Stimulated activated memory B cell treated with anti-CD40 and anti-IgM and Interleukin-4, amounts not matched to agents 10 μg/mL and 1 μg/mL and 100 μg/mL, for 72 hours (primary cell): ENCODE measurements around the gene UBB.

Experiments used
- ATAC-seq: fragments of 150-1000 bp; cut with Tn5 transposase; 2 replicates; pipeline ENCODE4 v1.10.0; 2021
- H3K27ac Mint-ChIP-seq: one replicate; pipeline ENCODE4 v1.8.0; 2022; ENCODE audit warnings: mild to moderate bottlenecking, mixed read lengths
- H3K27me3 Mint-ChIP-seq: one replicate; pipeline ENCODE4 v1.8.0; 2022; ENCODE audit warnings: mixed read lengths
- H3K36me3 Mint-ChIP-seq: one replicate; pipeline ENCODE4 v1.8.0; 2022; ENCODE audit warnings: mixed read lengths
- H3K4me1 Mint-ChIP-seq: one replicate; pipeline ENCODE4 v1.8.0; 2022; ENCODE audit warnings: mixed read lengths
- H3K4me3 Mint-ChIP-seq: one replicate; pipeline ENCODE4 v1.8.0; 2022; ENCODE audit warnings: mild to moderate bottlenecking, moderate library complexity, mixed read lengths
- H3K9me3 Mint-ChIP-seq: one replicate; pipeline ENCODE4 v1.8.0; 2022; ENCODE audit warnings: mixed read lengths

Gene UBB

DNA sequence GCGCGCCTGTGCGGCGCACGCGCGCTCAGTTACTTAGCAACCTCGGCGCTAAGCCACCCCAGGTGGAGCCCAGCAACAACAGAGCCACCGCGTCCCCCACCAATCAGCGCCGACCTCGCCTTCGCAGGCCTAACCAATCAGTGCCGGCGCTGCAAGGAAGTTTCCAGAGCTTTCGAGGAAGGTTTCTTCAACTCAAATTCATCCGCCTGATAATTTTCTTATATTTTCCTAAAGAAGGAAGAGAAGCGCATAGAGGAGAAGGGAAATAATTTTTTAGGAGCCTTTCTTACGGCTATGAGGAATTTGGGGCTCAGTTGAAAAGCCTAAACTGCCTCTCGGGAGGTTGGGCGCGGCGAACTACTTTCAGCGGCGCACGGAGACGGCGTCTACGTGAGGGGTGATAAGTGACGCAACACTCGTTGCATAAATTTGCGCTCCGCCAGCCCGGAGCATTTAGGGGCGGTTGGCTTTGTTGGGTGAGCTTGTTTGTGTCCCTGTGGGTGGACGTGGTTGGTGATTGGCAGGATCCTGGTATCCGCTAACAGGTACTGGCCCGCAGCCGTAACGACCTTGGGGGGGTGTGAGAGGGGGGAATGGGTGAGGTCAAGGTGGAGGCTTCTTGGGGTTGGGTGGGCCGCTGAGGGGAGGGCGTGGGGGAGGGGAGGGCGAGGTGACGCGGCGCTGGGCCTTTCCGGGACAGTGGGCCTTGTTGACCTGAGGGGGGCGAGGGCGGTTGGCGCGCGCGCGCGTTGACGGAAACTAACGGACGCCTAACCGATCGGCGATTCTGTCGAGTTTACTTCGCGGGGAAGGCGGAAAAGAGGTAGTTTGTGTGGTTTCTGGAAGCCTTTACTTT is at the start of gene UBB:
UBB (plus strand) TSS at position 452 of the 856 bp plus-strand sequence. CDS start 817 bp downstream, outside the sequence.
- Mint-ChIP-seq H3K27me3 (no peaks in the 10 kb centered on the region), H3K4me1 (peaks cover 40% of the 10 kb centered on the region), H3K9me3 (no peaks in the 10 kb centered on the region), H3K4me3 (peak within 1 kb of the TSS; percentile 99), H3K36me3 (peaks cover 29% of the 10 kb centered on the region), H3K27ac (peak within 1 kb of the TSS; percentile 99)
- peak; percentile 99 for ATAC-seq

GRCh38 chr17:16338391-16338790 is 42.5 kb upstream of the UBB start:
- Mint-ChIP-seq H3K9me3 (no peaks in the 10 kb centered on the region), H3K27ac (no peak overlapping the region), H3K4me1 (no peaks in the 10 kb centered on the region), H3K4me3 (no peak overlapping the region), H3K36me3 (peaks cover 26% of the 10 kb centered on the region), H3K27me3 (no peaks in the 10 kb centered on the region)
- ATAC-seq = no peak

DNA sequence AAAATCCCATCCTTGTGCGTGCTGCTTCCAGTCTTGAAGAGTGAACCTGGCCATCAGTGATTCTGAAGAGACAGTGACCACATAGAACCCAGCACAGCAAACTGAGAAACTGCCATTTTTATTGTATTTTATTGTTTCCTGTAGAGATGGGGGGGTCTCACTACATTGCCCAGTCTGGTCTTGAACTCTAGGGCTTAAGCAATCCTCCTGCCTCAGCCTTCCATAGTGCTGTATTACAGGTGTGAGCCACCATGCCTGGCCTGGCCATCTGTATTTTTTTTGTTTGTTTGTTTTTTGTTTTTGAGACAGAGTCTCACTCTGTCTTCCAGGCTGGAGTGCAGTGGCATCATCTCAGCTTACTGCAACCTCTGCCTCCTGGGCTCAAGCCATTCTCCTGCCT is 41.5 kb upstream of the UBB start:
- Mint-ChIP-seq H3K9me3 (no peaks in the 10 kb centered on the region), H3K4me3 (no peak overlapping the region), H3K27ac (no peak overlapping the region), H3K4me1 (no peaks in the 10 kb centered on the region), H3K27me3 (no peaks in the 10 kb centered on the region), H3K36me3 (peaks cover 33% of the 10 kb centered on the region)
- ATAC-seq = no peak

DNA sequence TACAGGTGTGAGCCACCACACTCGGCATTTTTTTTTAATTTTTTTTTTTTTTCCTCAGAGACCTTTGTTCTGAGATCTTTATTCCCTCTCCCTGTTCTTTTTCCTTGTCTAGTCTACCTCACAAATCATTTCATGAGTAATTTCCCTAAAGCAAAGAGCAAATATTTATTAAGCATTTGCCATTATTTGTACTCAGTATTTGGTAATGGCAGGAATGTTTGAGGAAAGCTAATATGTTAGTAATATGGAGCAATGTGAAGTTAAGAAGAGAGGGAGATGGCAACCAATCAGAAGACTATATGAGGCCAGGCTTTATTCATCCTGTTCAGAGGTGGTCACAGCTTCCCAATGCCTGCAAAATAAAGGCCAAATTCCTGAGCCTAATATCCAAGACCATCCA is 40.9 kb upstream of the UBB start:
- Mint-ChIP-seq H3K27ac (no peak overlapping the region), H3K4me3 (no peak overlapping the region)

DNA sequence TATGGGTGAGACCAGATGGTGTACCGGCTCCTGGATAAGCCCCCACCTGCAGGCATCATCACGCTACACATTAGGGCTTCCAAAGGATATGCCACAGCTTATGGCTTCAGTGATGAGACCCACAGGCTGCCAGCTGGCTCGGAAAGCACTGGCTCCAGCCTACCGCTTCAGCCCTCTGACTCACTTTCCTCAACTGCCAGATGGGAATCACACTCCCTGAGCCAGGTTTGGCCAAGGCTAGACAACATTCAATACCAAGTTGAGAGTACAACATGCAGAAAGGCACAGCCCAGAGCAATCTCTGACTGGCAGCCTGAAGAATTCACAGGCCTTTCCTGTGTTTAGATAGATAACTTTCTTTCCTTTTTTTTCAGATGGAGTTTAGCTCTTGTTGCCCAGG is 37.9 kb upstream of the UBB start:
- H3K4me1 Mint-ChIP-seq = no peaks in the 10 kb centered on the region
- no peak for ATAC-seq
- no peak overlapping the region for H3K4me3 Mint-ChIP-seq
- H3K27me3 Mint-ChIP-seq = no peaks in the 10 kb centered on the region
- H3K9me3 Mint-ChIP-seq = no peaks in the 10 kb centered on the region
- H3K36me3 Mint-ChIP-seq = peaks cover 46% of the 10 kb centered on the region
- no peak overlapping the region for H3K27ac Mint-ChIP-seq

More for the DNA sequence above, 40.9 kb upstream of the UBB start:
- no peaks in the 10 kb centered on the region for H3K4me1 Mint-ChIP-seq
- no peaks in the 10 kb centered on the region for H3K27me3 Mint-ChIP-seq
- peaks cover 35% of the 10 kb centered on the region for H3K36me3 Mint-ChIP-seq
- H3K9me3 Mint-ChIP-seq = no peaks in the 10 kb centered on the region
- ATAC-seq = no peak

- no peak for ATAC-seq
- H3K4me1 Mint-ChIP-seq = no peaks in the 10 kb centered on the region
- H3K27ac Mint-ChIP-seq = peak overlapping the region; percentile 39
- peaks cover 46% of the 10 kb centered on the region for H3K36me3 Mint-ChIP-seq
- no peaks in the 10 kb centered on the region for H3K9me3 Mint-ChIP-seq
- no peaks in the 10 kb centered on the region for H3K27me3 Mint-ChIP-seq
- no peak overlapping the region for H3K4me3 Mint-ChIP-seq
Observed at GRCh38 chr17:16343569-16343968, 37.3 kb upstream of the UBB start.

DNA sequence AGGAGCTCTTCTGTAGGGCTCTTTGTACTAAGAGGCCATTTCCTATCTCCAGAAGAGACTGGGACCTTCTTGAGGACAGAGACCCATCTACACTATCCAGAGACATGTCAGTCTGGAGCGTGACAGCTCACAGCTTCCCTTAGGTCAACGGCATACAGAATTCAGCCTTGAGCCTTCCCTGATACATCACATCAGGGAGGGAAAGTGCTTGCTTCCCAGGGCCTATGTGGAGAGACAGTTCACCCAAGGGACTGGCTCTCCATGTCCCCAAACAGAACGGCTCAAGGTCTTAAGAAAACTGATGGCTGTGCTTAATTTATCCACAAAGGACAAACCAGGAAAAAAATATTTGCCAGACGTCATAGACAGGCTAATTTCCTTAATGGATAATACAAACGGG is 35.3 kb upstream of the UBB start:
- H3K4me1 Mint-ChIP-seq = peaks cover 5% of the 10 kb centered on the region
- H3K27me3 Mint-ChIP-seq = no peaks in the 10 kb centered on the region
- ATAC-seq = no peak
- H3K27ac Mint-ChIP-seq = no peak overlapping the region
- H3K4me3 Mint-ChIP-seq = no peak overlapping the region
- peaks cover 43% of the 10 kb centered on the region for H3K36me3 Mint-ChIP-seq
- no peaks in the 10 kb centered on the region for H3K9me3 Mint-ChIP-seq

GRCh38 chr17:16346721-16347271 is 34.1 kb upstream of the UBB start:
- Mint-ChIP-seq H3K9me3 (no peaks in the 10 kb centered on the region), H3K27ac (no peak overlapping the region)

DNA sequence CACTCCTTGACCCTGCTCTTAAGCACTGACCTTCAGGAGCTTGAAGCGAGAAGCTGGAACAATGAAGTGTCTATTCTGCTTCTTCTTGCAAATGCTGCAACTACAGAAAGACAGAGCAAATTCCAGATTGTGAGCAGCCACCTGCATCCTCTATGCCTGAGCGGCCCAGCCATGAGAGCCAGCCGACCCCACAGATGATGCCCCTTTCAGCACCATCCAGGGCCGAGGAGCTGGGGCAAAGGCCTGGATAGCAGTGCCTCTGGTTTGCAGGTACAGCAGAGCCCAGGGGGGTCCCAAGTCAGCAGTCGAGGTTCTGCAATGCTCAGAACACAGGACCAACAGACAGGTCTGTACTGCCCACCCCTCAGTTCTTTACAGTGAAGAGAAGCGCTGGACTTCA is 32.3 kb upstream of the UBB start:
- no peaks in the 10 kb centered on the region for H3K27me3 Mint-ChIP-seq
- H3K4me3 Mint-ChIP-seq = no peak overlapping the region
- ATAC-seq = no peak
- H3K27ac Mint-ChIP-seq = no peak overlapping the region
- peaks cover 15% of the 10 kb centered on the region for H3K4me1 Mint-ChIP-seq
- H3K9me3 Mint-ChIP-seq = no peaks in the 10 kb centered on the region
- peaks cover 24% of the 10 kb centered on the region for H3K36me3 Mint-ChIP-seq

More at GRCh38 chr17:16346721-16347271, 34.1 kb upstream of the UBB start:
- no peaks in the 10 kb centered on the region for H3K27me3 Mint-ChIP-seq
- peaks cover 7% of the 10 kb centered on the region for H3K4me1 Mint-ChIP-seq
- ATAC-seq = no peak
- peaks cover 39% of the 10 kb centered on the region for H3K36me3 Mint-ChIP-seq
- no peak overlapping the region for H3K4me3 Mint-ChIP-seq

DNA sequence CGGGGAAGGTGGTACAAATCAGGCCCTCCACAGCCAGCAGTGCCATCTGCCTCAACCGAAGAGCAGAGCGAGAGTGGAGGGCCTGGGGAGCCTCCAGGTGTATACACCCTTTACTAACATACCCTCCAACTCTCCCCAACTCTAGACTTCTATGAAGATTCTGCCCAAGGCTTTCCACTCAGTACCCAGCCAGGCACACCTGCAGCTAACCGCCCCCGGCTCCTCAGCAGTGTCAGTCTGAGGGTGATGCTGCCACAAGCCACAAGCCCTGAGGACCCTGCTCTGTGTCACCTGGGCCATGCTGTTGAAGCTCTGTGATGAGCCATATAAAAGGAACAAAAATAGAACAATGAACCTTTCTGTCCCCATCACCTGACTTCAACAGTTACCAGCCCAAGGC is 31.5 kb upstream of the UBB start:
- H3K4me1 Mint-ChIP-seq = peaks cover 15% of the 10 kb centered on the region
- no peak for ATAC-seq
- no peak overlapping the region for H3K27ac Mint-ChIP-seq
- no peaks in the 10 kb centered on the region for H3K27me3 Mint-ChIP-seq
- H3K36me3 Mint-ChIP-seq = peaks cover 17% of the 10 kb centered on the region
- no peaks in the 10 kb centered on the region for H3K9me3 Mint-ChIP-seq
- no peak overlapping the region for H3K4me3 Mint-ChIP-seq

GRCh38 chr17:16351831-16352230 is 29.1 kb upstream of the UBB start:
- no peak for ATAC-seq
- Mint-ChIP-seq H3K4me3 (peak overlapping the region; percentile 93), H3K4me1 (peaks cover 15% of the 10 kb centered on the region), H3K27me3 (no peaks in the 10 kb centered on the region), H3K9me3 (no peaks in the 10 kb centered on the region), H3K36me3 (peaks cover 13% of the 10 kb centered on the region), H3K27ac (peak overlapping the region; percentile 81)

GRCh38 chr17:16352303-16352666 is 28.6 kb upstream of the UBB start:
- H3K4me1 Mint-ChIP-seq = peaks cover 15% of the 10 kb centered on the region
- H3K4me3 Mint-ChIP-seq = peak overlapping the region; percentile 93
- no peaks in the 10 kb centered on the region for H3K27me3 Mint-ChIP-seq
- peak overlapping the region; percentile 81 for H3K27ac Mint-ChIP-seq
- H3K36me3 Mint-ChIP-seq = peaks cover 9% of the 10 kb centered on the region
- H3K9me3 Mint-ChIP-seq = no peaks in the 10 kb centered on the region
- no peak for ATAC-seq

DNA sequence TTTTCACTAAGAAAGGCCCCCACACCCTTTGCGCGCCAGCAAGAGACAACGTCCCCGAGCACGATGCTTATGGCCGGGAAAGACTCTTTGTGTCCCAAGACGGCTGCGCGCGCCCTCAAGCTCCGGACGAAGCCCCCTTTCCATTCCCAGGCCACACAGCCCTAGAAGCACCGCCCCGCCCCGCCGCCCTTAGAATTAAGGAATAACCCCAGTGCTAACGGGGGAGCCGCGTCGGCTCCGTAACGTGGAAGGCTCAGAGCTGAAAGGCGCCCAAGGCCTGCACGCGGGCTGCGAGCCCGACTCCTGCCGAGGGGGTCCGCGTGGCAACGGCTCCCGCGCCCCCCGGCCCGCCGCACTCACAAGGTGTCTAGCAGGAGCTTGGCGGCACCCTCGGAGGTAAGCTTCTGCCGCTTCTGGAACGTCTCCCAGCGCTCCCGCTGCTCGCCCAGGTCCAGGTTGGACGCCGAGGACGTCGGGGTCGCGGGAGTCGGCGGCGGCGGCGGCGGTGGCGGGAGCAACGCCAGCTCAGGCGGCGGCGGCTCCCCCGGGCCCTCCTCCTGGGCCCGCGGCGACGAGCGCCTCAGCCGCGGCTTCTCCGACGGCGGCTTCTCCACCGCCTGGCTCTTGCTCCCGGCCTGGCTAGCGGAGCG is 28.1 kb upstream of the UBB start:
- Mint-ChIP-seq H3K4me3 (peak overlapping the region; percentile 93), H3K36me3 (peaks cover 4% of the 10 kb centered on the region), H3K27me3 (no peaks in the 10 kb centered on the region), H3K4me1 (peaks cover 15% of the 10 kb centered on the region), H3K9me3 (no peaks in the 10 kb centered on the region), H3K27ac (peak overlapping the region; percentile 86)
- peak; percentile 78 for ATAC-seq

GRCh38 chr17:16353317-16354174 is 27.3 kb upstream of the UBB start, which contains the start of gene CENPV:
TSS of gene CENPV (minus strand) at chr17:16353469. CDS start at chr17:16353436, 33 bp downstream.
- peak within 1 kb of the TSS; percentile 93 for H3K4me3 Mint-ChIP-seq
- ATAC-seq = peak; percentile 91
- no peaks in the 10 kb centered on the region for H3K9me3 Mint-ChIP-seq
- peaks cover 15% of the 10 kb centered on the region for H3K4me1 Mint-ChIP-seq
- H3K27me3 Mint-ChIP-seq = no peaks in the 10 kb centered on the region
- peaks cover 4% of the 10 kb centered on the region for H3K36me3 Mint-ChIP-seq
- H3K27ac Mint-ChIP-seq = peak within 1 kb of the TSS; percentile 86

GRCh38 chr17:16354585-16354984 is 26.3 kb upstream of the UBB start:
- ATAC-seq = no peak
- Mint-ChIP-seq H3K27ac (no peak overlapping the region), H3K4me1 (peaks cover 12% of the 10 kb centered on the region), H3K4me3 (peak overlapping the region; percentile 89), H3K36me3 (peaks cover 2% of the 10 kb centered on the region), H3K27me3 (no peaks in the 10 kb centered on the region), H3K9me3 (no peaks in the 10 kb centered on the region)
